ENCODE data around the gene SAT2. TPM values are rescaled to one million over a fixed set of nuclear protein-coding genes. Genes with fewer than 3 reads are reported as not detected.

Gene SAT2
- total and polyA plus RNA-seq, 2 experiments from 2014 or later, result 56.7 to 69.4 TPM

DNA sequence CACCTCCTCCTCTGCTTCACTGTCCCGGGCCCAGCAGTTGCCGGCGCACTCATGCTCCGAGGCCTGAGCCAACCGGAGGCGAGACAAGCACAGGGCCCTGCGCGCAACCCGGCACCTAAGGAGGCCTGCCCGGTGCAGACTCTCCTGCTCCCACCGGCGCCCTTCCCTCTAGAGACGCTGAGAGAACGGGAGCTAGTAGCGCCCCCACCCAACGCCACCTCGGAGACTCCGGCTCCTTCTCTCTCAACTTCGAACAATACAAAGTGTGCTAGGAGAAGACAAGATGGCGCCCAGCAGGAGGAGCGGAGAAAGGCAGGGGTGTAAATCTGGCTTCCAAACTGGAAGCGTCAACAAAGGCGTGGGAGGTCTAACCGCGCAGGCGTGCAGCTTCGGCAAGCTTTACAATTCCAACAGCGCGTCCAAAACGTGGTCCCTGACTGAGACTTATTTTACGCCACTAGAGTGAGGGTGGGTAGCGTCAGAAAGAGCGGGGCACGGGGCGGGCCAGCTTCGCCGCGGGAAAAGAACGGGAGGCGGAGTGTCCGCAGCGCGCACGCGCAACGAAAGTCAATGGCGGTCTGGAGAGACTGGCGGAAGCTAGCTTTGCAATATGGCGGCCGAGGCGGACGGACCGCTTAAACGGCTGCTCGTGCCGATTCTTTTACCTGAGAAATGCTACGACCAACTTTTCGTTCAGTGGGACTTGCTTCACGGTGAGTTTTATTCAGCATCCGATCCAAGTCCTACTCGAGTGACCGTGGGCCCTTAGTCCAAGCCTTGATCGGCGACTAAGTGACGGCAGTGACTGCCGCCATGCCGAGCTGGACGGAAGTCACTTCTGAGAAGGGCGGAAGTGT is 44.1 kb downstream of the SAT2 start, which contains the start of gene MPDU1:
TSS of gene MPDU1 (plus strand) at position 600 of the 857 bp plus-strand sequence. CDS start at position 611, 11 bp downstream.
- Mint-ChIP-seq H3K4me1 (peaks cover 53% of the 10 kb centered on the region), H3K4me3 (peak within 1 kb of the TSS; percentile 98), H3K36me3 (ENCODE audit: low read depth) (peaks cover 63% of the 10 kb centered on the region), H3K27ac (peak within 1 kb of the TSS; percentile 100), H3K9me3 (peaks cover 5% of the 10 kb centered on the region; the same call in 2 of the 3 replicates), H3K27me3 (ENCODE audit: insufficient read depth, low read depth, poor library complexity) (peaks cover 42% of the 10 kb centered on the region)
- TF ChIP-seq, protein P1, sequence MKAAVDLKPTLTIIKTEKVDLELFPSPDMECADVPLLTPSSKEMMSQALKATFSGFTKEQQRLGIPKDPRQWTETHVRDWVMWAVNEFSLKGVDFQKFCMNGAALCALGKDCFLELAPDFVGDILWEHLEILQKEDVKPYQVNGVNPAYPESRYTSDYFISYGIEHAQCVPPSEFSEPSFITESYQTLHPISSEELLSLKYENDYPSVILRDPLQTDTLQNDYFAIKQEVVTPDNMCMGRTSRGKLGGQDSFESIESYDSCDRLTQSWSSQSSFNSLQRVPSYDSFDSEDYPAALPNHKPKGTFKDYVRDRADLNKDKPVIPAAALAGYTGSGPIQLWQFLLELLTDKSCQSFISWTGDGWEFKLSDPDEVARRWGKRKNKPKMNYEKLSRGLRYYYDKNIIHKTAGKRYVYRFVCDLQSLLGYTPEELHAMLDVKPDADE (IDR thresholded peaks at IDR 0.05), result peak; percentile 66
- TF ChIP-seq ZNF331 (CRISPR knock-in tag; IDR thresholded peaks at IDR 0.05; ENCODE audit: low read depth) (no peak), POLR2AphosphoS5 (IDR thresholded peaks at IDR 0.05; ENCODE audit: low read depth) (peak; percentile 59)
- Histone ChIP-seq H2AFZ (peak within 1 kb of the TSS; percentile 48; the same call in 1 of the 2 replicates), H3K79me2 (replicated peaks; ENCODE audit: insufficient read depth) (peaks cover 33% of the 10 kb centered on the region), H3K27ac (ENCODE audit: low read depth) (peak within 1 kb of the TSS; percentile 97), H3K9me2 (ENCODE audit: insufficient read depth) (no peaks in the 10 kb centered on the region; the same call in 1 of the 2 replicates), H3K4me2 (peak within 1 kb of the TSS; percentile 81), H3F3A (replicated peaks; ENCODE audit: low read depth) (peaks cover 45% of the 10 kb centered on the region), H3K36me3 (ENCODE audit: insufficient read depth) (no peaks in the 10 kb centered on the region; the same call in 1 of the 2 replicates), H3K4me1 (ENCODE audit: insufficient read depth) (peaks cover 19% of the 10 kb centered on the region), H3K4me3 (peak within 1 kb of the TSS; percentile 60), H3K27me3 (ENCODE audit: insufficient read depth) (no peaks in the 10 kb centered on the region), H4K20me1 (replicated peaks; ENCODE audit: insufficient read depth) (no peaks in the 10 kb centered on the region; the same call in 1 of the 2 replicates)
- ATAC-seq, result peak; percentile 37
- peak; percentile 98 for DNase-seq (ENCODE audit: low spot score)

DNA sequence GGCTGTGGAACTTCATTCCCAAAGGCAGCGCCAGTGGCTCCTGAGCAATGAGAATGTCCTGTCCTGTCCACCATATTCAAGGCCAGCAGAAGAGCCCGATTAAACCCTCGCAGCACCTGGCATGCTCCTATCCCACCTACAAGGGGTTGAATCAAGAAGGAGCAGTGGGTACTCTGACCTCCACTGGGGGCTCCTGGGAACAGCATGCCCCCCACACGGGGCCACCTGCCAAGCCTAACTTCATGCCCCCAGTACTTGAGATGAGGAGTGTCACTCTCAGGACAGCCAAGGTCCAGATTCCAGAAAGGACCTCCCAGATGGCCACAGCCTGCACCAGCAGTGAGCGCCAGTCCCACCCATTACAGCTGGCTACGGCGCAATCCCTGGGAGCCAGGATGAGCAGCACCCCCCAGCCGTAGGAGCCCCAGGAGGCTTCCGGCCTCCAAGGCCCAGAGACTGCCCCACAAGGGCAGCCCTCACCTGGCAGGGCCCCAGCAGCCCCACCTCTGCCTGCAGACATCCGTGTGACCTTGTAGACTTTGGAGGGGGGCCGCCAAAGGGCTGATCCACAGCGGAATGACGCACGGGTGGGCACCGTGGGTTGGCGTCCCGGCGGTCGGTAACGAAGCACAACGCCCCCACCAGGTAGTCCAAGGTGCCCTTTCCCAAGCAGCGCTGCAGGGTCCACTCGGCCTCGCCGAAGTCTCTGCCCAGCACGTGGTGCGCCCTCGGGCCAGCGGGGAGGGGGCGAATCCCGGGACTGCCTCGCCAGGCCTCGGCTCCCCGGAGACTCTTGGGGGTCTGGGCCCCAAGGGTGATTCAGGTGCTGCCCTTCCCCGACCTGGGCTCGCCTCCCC is 45.0 kb downstream of the SAT2 start:
- Histone ChIP-seq H4K20me1 (replicated peaks; ENCODE audit: insufficient read depth) (peaks cover 1% of the 10 kb centered on the region), H3K27ac (ENCODE audit: low read depth) (peak overlapping the region; percentile 97), H3K27me3 (ENCODE audit: insufficient read depth) (no peaks in the 10 kb centered on the region), H3F3A (replicated peaks; ENCODE audit: low read depth) (peaks cover 47% of the 10 kb centered on the region), H3K36me3 (ENCODE audit: insufficient read depth) (peaks cover 8% of the 10 kb centered on the region), H3K79me2 (replicated peaks; ENCODE audit: insufficient read depth) (peaks cover 33% of the 10 kb centered on the region), H2AFZ (no peak overlapping the region), H3K9me2 (ENCODE audit: insufficient read depth) (no peaks in the 10 kb centered on the region; the same call in 1 of the 2 replicates), H3K4me2 (peak overlapping the region; percentile 81), H3K4me1 (ENCODE audit: insufficient read depth) (peaks cover 19% of the 10 kb centered on the region), H3K4me3 (peak overlapping the region; percentile 60)
- DNase-seq (ENCODE audit: low spot score), result peak; percentile 47
- TF ChIP-seq, protein P2, sequence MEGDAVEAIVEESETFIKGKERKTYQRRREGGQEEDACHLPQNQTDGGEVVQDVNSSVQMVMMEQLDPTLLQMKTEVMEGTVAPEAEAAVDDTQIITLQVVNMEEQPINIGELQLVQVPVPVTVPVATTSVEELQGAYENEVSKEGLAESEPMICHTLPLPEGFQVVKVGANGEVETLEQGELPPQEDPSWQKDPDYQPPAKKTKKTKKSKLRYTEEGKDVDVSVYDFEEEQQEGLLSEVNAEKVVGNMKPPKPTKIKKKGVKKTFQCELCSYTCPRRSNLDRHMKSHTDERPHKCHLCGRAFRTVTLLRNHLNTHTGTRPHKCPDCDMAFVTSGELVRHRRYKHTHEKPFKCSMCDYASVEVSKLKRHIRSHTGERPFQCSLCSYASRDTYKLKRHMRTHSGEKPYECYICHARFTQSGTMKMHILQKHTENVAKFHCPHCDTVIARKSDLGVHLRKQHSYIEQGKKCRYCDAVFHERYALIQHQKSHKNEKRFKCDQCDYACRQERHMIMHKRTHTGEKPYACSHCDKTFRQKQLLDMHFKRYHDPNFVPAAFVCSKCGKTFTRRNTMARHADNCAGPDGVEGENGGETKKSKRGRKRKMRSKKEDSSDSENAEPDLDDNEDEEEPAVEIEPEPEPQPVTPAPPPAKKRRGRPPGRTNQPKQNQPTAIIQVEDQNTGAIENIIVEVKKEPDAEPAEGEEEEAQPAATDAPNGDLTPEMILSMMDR (conservative IDR thresholded peaks at IDR 0.05; ENCODE audit: low read depth in 2 of 2), result peak in 1 of 2 experiments; percentile 27; a peak in 1 of 4 replicates
- TF ChIP-seq ZNF331 (CRISPR knock-in tag; IDR thresholded peaks at IDR 0.05; ENCODE audit: low read depth), result no peak
- Mint-ChIP-seq H3K4me3 (peak overlapping the region; percentile 98), H3K27me3 (ENCODE audit: insufficient read depth, low read depth, poor library complexity) (peaks cover 43% of the 10 kb centered on the region), H3K27ac (peak overlapping the region; percentile 100), H3K36me3 (ENCODE audit: low read depth) (peaks cover 64% of the 10 kb centered on the region), H3K9me3 (peaks cover 5% of the 10 kb centered on the region; the same call in 2 of the 3 replicates), H3K4me1 (peaks cover 55% of the 10 kb centered on the region)
- peak; percentile 0 for ATAC-seq

All from GM23338 (cell line).